ENCODE results near the gene AP1G2.
"Not testable (repeated sequence)": the region's sequence is repeated elsewhere in the genome, so short reads cannot be mapped to it uniquely, and the experiment has no call there.

The AP1G2 gene

GRCh38 chr14:23594191-23594590 is 26.6 kb upstream of the AP1G2 start:
- H3K36me3 ChIP-seq (ENCODE audit: control insufficient read depth, insufficient read depth, low read length); H3K9me3 ChIP-seq (ENCODE audit: control insufficient read depth, insufficient read depth, low read length); H3K4me1 ChIP-seq (ENCODE audit: control insufficient read depth, insufficient read depth, low read length); H3K27ac ChIP-seq (ENCODE audit: low read depth, low read length); H3K27me3 ChIP-seq (ENCODE audit: control insufficient read depth, insufficient read depth, low read length); H3K9ac ChIP-seq (ENCODE audit: low read depth, low read length); H3K4me3 ChIP-seq (ENCODE audit: low read depth, low read length): not testable (repeated sequence)

GRCh38 chr14:23590198-23590597 is 22.6 kb upstream of the AP1G2 start:
- Histone ChIP-seq H3K4me1 (ENCODE audit: control insufficient read depth, insufficient read depth, low read length) (peaks cover 14% of the 10 kb centered on the region), H3K27ac (ENCODE audit: low read depth, low read length) (no peak overlapping the region), H3K27me3 (ENCODE audit: control insufficient read depth, insufficient read depth, low read length) (no peaks in the 10 kb centered on the region), H3K4me3 (ENCODE audit: low read depth, low read length) (no peak overlapping the region), H3K36me3 (ENCODE audit: control insufficient read depth, insufficient read depth, low read length) (no peaks in the 10 kb centered on the region), H3K9me3 (ENCODE audit: control insufficient read depth, insufficient read depth, low read length) (no peaks in the 10 kb centered on the region), H3K9ac (ENCODE audit: low read depth, low read length) (no peak overlapping the region)

GRCh38 chr14:23589606-23590005 is 22.0 kb upstream of the AP1G2 start:
- Histone ChIP-seq H3K36me3 (ENCODE audit: control insufficient read depth, insufficient read depth, low read length) (no peaks in the 10 kb centered on the region), H3K4me3 (ENCODE audit: low read depth, low read length) (no peak overlapping the region), H3K27me3 (ENCODE audit: control insufficient read depth, insufficient read depth, low read length) (no peaks in the 10 kb centered on the region), H3K27ac (ENCODE audit: low read depth, low read length) (no peak overlapping the region), H3K4me1 (ENCODE audit: control insufficient read depth, insufficient read depth, low read length) (peaks cover 14% of the 10 kb centered on the region), H3K9ac (ENCODE audit: low read depth, low read length) (no peak overlapping the region), H3K9me3 (ENCODE audit: control insufficient read depth, insufficient read depth, low read length) (no peaks in the 10 kb centered on the region)

- no peaks in the 10 kb centered on the region for H3K36me3 ChIP-seq (ENCODE audit: control insufficient read depth, insufficient read depth, low read length)
- H3K27ac ChIP-seq (ENCODE audit: low read depth, low read length), result no peak overlapping the region
- peaks cover 14% of the 10 kb centered on the region for H3K4me1 ChIP-seq (ENCODE audit: control insufficient read depth, insufficient read depth, low read length)
- H3K9ac ChIP-seq (ENCODE audit: low read depth, low read length), result no peak overlapping the region
- no peak overlapping the region for H3K4me3 ChIP-seq (ENCODE audit: low read depth, low read length)
- no peaks in the 10 kb centered on the region for H3K9me3 ChIP-seq (ENCODE audit: control insufficient read depth, insufficient read depth, low read length)
- no peaks in the 10 kb centered on the region for H3K27me3 ChIP-seq (ENCODE audit: control insufficient read depth, insufficient read depth, low read length)
These were observed 21.4 kb upstream of the AP1G2 start for GRCh38 chr14:23588884-23589598.

GRCh38 chr14:23584527-23585203 is 17.1 kb upstream of the AP1G2 start:
- H3K9me3 ChIP-seq (ENCODE audit: control insufficient read depth, insufficient read depth, low read length); H3K36me3 ChIP-seq (ENCODE audit: control insufficient read depth, insufficient read depth, low read length); H3K4me3 ChIP-seq (ENCODE audit: low read depth, low read length); H3K27ac ChIP-seq (ENCODE audit: low read depth, low read length); H3K9ac ChIP-seq (ENCODE audit: low read depth, low read length); H3K27me3 ChIP-seq (ENCODE audit: control insufficient read depth, insufficient read depth, low read length): not testable (repeated sequence)
- peaks cover 11% of the 10 kb centered on the region for H3K4me1 ChIP-seq (ENCODE audit: control insufficient read depth, insufficient read depth, low read length)

- not testable (repeated sequence) for H3K4me3 ChIP-seq (ENCODE audit: low read depth, low read length); H3K27me3 ChIP-seq (ENCODE audit: control insufficient read depth, insufficient read depth, low read length); H3K9me3 ChIP-seq (ENCODE audit: control insufficient read depth, insufficient read depth, low read length); H3K36me3 ChIP-seq (ENCODE audit: control insufficient read depth, insufficient read depth, low read length); H3K9ac ChIP-seq (ENCODE audit: low read depth, low read length); H3K27ac ChIP-seq (ENCODE audit: low read depth, low read length)
- H3K4me1 ChIP-seq (ENCODE audit: control insufficient read depth, insufficient read depth, low read length), result peaks cover 14% of the 10 kb centered on the region
These were observed 16.4 kb upstream of the AP1G2 start for GRCh38 chr14:23583761-23584526.

GRCh38 chr14:23582906-23583760 is 15.5 kb upstream of the AP1G2 start:
- no peak overlapping the region for H3K4me3 ChIP-seq (ENCODE audit: low read depth, low read length)
- H3K27me3 ChIP-seq (ENCODE audit: control insufficient read depth, insufficient read depth, low read length), result peaks cover 12% of the 10 kb centered on the region
- no peaks in the 10 kb centered on the region for H3K36me3 ChIP-seq (ENCODE audit: control insufficient read depth, insufficient read depth, low read length)
- H3K9ac ChIP-seq (ENCODE audit: low read depth, low read length), result no peak overlapping the region
- peaks cover 16% of the 10 kb centered on the region for H3K4me1 ChIP-seq (ENCODE audit: control insufficient read depth, insufficient read depth, low read length)
- no peak overlapping the region for H3K27ac ChIP-seq (ENCODE audit: low read depth, low read length)
- no peaks in the 10 kb centered on the region for H3K9me3 ChIP-seq (ENCODE audit: control insufficient read depth, insufficient read depth, low read length)

GRCh38 chr14:23580948-23581281 is 13.3 kb upstream of the AP1G2 start:
- peaks cover 16% of the 10 kb centered on the region for H3K4me1 ChIP-seq (ENCODE audit: control insufficient read depth, insufficient read depth, low read length)
- H3K36me3 ChIP-seq (ENCODE audit: control insufficient read depth, insufficient read depth, low read length), result no peaks in the 10 kb centered on the region
- peaks cover 33% of the 10 kb centered on the region for H3K27me3 ChIP-seq (ENCODE audit: control insufficient read depth, insufficient read depth, low read length)
- no peak overlapping the region for H3K9ac ChIP-seq (ENCODE audit: low read depth, low read length)
- no peak overlapping the region for H3K4me3 ChIP-seq (ENCODE audit: low read depth, low read length)
- no peak overlapping the region for H3K27ac ChIP-seq (ENCODE audit: low read depth, low read length)
- no peaks in the 10 kb centered on the region for H3K9me3 ChIP-seq (ENCODE audit: control insufficient read depth, insufficient read depth, low read length)

- Histone ChIP-seq H3K27ac (ENCODE audit: low read depth, low read length) (no peak overlapping the region), H3K4me1 (ENCODE audit: control insufficient read depth, insufficient read depth, low read length) (peaks cover 16% of the 10 kb centered on the region), H3K36me3 (ENCODE audit: control insufficient read depth, insufficient read depth, low read length) (no peaks in the 10 kb centered on the region), H3K4me3 (ENCODE audit: low read depth, low read length) (no peak overlapping the region), H3K27me3 (ENCODE audit: control insufficient read depth, insufficient read depth, low read length) (peaks cover 39% of the 10 kb centered on the region), H3K9ac (ENCODE audit: low read depth, low read length) (no peak overlapping the region), H3K9me3 (ENCODE audit: control insufficient read depth, insufficient read depth, low read length) (no peaks in the 10 kb centered on the region)
These were observed 12.7 kb upstream of the AP1G2 start for GRCh38 chr14:23580152-23580926.

GRCh38 chr14:23579739-23580138 is 12.1 kb upstream of the AP1G2 start:
- Histone ChIP-seq H3K4me1 (ENCODE audit: control insufficient read depth, insufficient read depth, low read length) (peaks cover 16% of the 10 kb centered on the region), H3K36me3 (ENCODE audit: control insufficient read depth, insufficient read depth, low read length) (no peaks in the 10 kb centered on the region), H3K27ac (ENCODE audit: low read depth, low read length) (no peak overlapping the region), H3K9ac (ENCODE audit: low read depth, low read length) (no peak overlapping the region), H3K4me3 (ENCODE audit: low read depth, low read length) (no peak overlapping the region), H3K9me3 (ENCODE audit: control insufficient read depth, insufficient read depth, low read length) (no peaks in the 10 kb centered on the region), H3K27me3 (ENCODE audit: control insufficient read depth, insufficient read depth, low read length) (peaks cover 45% of the 10 kb centered on the region)
